ENCODE results near the gene FKBP7. TPM values are rescaled to one million over a fixed set of nuclear protein-coding genes. Genes with fewer than 3 reads are reported as not detected.

FKBP7 gene
- total and polyA plus RNA-seq, 2 donors from 2014 or later, result 8.2 to 10.8 TPM

DNA sequence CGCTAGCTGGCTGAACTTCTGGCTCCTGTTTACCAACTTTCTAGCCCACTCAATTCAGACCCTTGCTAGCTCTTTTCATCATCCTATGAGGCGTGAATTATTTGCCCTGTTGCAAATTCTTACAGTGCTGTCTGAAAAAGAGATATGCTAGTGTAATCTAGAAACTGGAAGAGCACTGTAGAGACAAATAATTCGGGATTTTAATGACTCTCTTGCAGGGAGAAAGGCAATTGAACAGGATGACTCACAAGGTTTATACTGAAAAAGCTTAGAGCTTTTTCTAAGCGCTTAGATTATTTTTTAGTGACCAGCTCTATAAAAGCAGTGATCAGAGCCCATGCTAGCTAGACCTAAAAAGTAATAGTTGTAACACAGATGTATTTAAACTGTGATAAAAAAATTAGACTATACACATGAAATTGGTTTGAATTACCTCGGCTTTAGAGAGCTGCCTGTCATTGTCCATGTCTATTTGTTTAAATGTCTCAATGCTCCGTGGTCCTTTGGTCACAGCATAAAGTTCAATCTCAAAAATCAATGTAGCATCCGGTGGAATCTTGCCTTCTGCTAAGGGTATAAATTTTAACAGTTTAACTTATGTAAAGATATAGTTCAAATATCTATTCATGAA lies 9.1 kb downstream of the FKBP7 start:
- intact Hi-C loops (cut with DNase I), result no loop called here
- no peak overlapping the region for H3K4me3 ChIP-seq (ENCODE audit: low read length in 3 of 3)
- no peak for FAIRE-seq
- H3K27ac ChIP-seq (ENCODE audit: low read depth in 2 of 2, low read length in 2 of 2), result no peak overlapping the region
- H3K9me3 ChIP-seq (ENCODE audit: control insufficient read depth in 2 of 3, insufficient read depth in 1 of 3, low read length in 3 of 3), result no peaks in the 10 kb centered on the region
- H3K27me3 ChIP-seq (ENCODE audit: control insufficient read depth, insufficient read depth, low read length), result no peaks in the 10 kb centered on the region
- no peaks in the 10 kb centered on the region for H3K36me3 ChIP-seq (ENCODE audit: control insufficient read depth in 2 of 3, insufficient read depth in 3 of 3, low read length in 3 of 3)
- no peak for DNase-seq
- H3K9ac ChIP-seq (ENCODE audit: low read length in 3 of 3), result no peak overlapping the region
- H3K4me1 ChIP-seq (ENCODE audit: control insufficient read depth in 2 of 3, insufficient read depth in 2 of 3, low read depth in 1 of 3, low read length in 3 of 3), result no peaks in the 10 kb centered on the region
- TF ChIP-seq, protein P1, sequence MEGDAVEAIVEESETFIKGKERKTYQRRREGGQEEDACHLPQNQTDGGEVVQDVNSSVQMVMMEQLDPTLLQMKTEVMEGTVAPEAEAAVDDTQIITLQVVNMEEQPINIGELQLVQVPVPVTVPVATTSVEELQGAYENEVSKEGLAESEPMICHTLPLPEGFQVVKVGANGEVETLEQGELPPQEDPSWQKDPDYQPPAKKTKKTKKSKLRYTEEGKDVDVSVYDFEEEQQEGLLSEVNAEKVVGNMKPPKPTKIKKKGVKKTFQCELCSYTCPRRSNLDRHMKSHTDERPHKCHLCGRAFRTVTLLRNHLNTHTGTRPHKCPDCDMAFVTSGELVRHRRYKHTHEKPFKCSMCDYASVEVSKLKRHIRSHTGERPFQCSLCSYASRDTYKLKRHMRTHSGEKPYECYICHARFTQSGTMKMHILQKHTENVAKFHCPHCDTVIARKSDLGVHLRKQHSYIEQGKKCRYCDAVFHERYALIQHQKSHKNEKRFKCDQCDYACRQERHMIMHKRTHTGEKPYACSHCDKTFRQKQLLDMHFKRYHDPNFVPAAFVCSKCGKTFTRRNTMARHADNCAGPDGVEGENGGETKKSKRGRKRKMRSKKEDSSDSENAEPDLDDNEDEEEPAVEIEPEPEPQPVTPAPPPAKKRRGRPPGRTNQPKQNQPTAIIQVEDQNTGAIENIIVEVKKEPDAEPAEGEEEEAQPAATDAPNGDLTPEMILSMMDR (IDR thresholded peaks at IDR 0.05; ENCODE audit: borderline replicate concordance, extremely low read depth, insufficient read depth), result no peak

DNA sequence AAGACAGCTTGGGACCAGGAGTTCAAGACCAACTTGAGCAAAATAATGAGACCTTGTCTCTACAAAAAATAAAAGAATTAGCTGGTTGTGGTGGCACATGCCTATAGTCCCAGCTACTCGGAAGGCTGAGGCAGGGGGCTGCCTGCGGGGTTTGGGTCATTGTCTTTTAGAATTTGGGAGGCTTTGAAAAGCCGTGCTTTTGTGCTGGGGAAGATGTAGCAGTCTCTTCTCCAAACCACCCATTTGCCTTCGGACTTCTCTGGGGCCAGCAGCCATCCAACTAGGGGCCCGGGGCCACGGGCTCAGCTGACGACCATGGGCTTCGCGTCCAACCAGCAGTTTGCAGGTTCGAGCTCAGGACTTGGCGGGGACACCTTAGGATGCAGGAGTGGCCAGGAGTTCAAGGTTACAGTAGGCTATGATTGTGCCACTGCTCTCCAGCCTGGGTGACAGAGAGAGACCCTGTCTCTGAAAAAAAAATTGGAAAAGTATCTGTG lies 21.0 kb downstream of the FKBP7 start:
- FAIRE-seq, result no peak
- TF ChIP-seq, protein P1 (IDR thresholded peaks at IDR 0.05; ENCODE audit: borderline replicate concordance, extremely low read depth, insufficient read depth), result no peak
- Histone ChIP-seq H3K27me3 (ENCODE audit: control insufficient read depth, insufficient read depth, low read length) (no peaks in the 10 kb centered on the region), H3K27ac (ENCODE audit: low read depth in 2 of 2, low read length in 2 of 2) (no peak overlapping the region), H3K4me3 (ENCODE audit: low read length in 3 of 3) (no peak overlapping the region), H3K9ac (ENCODE audit: low read length in 3 of 3) (no peak overlapping the region), H3K4me1 (ENCODE audit: control insufficient read depth in 2 of 3, insufficient read depth in 2 of 3, low read depth in 1 of 3, low read length in 3 of 3) (peaks cover 0 to 3% (median 0%) of the 10 kb centered on the region in 3 donors), H3K9me3 (ENCODE audit: control insufficient read depth in 2 of 3, insufficient read depth in 1 of 3, low read length in 3 of 3) (no peaks in the 10 kb centered on the region), H3K36me3 (ENCODE audit: control insufficient read depth in 2 of 3, insufficient read depth in 3 of 3, low read length in 3 of 3) (no peaks in the 10 kb centered on the region)
- no peak for DNase-seq
- intact Hi-C loops (cut with DNase I), result no loop called here

DNA sequence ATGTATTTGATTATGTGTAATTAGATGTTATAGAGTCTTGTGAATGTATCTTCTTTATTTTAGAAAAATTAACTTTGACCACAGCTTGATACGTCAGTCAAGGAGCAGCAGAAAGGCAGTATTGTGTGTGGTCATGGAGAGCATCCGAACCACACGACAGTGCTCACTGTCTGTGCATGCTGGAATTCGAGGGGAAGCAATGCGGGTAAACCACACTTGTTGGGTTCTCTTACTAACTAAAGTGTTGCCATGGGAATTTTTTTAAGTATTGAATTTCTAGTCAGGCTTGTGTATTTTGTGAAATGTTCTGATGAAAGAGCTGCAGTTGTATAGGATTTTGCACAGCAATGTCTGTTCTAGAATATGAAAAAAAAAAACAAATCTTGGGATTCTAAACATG lies 22.5 kb downstream of the FKBP7 start:
- Histone ChIP-seq H3K4me3 (ENCODE audit: low read length in 3 of 3) (no peak overlapping the region), H3K36me3 (ENCODE audit: control insufficient read depth in 2 of 3, insufficient read depth in 3 of 3, low read length in 3 of 3) (no peaks in the 10 kb centered on the region), H3K9ac (ENCODE audit: low read length in 3 of 3) (no peak overlapping the region), H3K27me3 (ENCODE audit: control insufficient read depth, insufficient read depth, low read length) (no peaks in the 10 kb centered on the region), H3K27ac (ENCODE audit: low read depth in 2 of 2, low read length in 2 of 2) (no peak overlapping the region), H3K4me1 (ENCODE audit: control insufficient read depth in 2 of 3, insufficient read depth in 2 of 3, low read depth in 1 of 3, low read length in 3 of 3) (peaks cover 0 to 3% (median 0%) of the 10 kb centered on the region in 3 donors), H3K9me3 (ENCODE audit: control insufficient read depth in 2 of 3, insufficient read depth in 1 of 3, low read length in 3 of 3) (no peaks in the 10 kb centered on the region)
- TF ChIP-seq, protein P1 (IDR thresholded peaks at IDR 0.05; ENCODE audit: borderline replicate concordance, extremely low read depth, insufficient read depth), result no peak
- intact Hi-C loops (cut with DNase I), result no loop called here
- no peak for DNase-seq
- no peak for FAIRE-seq

Data from kidney (tissue), 14 donors.